ENCODE measurements around the gene IGSF9.

The IGSF9 gene

DNA sequence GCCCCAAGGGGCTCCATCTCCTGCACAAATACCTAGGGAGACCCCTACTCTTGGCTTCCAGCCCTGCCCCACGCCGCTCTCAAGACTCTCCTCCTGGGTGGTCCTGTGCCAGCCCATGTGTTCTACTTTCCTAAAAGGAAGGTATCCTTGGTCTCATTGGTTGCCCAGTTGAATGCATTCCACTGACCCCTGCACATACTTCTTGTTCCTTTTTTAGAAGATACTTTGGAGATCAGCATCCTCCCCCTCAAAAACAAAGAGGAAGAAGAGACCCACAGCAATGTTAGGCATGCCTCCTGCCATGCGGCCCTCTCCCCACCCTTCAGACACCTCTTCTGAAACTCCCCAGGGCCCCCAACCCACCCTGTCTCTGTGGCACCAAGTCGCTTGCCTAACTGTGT is 4.6 kb upstream of the IGSF9 start:
- TF ChIP-seq MYC (IDR thresholded peaks at IDR 0.05; ENCODE audit: low read depth, low read length) (no peak), POLR2A (IDR thresholded peaks at IDR 0.05; ENCODE audit: extremely low read depth, insufficient read length) (no peak)
- TF ChIP-seq, protein P1, sequence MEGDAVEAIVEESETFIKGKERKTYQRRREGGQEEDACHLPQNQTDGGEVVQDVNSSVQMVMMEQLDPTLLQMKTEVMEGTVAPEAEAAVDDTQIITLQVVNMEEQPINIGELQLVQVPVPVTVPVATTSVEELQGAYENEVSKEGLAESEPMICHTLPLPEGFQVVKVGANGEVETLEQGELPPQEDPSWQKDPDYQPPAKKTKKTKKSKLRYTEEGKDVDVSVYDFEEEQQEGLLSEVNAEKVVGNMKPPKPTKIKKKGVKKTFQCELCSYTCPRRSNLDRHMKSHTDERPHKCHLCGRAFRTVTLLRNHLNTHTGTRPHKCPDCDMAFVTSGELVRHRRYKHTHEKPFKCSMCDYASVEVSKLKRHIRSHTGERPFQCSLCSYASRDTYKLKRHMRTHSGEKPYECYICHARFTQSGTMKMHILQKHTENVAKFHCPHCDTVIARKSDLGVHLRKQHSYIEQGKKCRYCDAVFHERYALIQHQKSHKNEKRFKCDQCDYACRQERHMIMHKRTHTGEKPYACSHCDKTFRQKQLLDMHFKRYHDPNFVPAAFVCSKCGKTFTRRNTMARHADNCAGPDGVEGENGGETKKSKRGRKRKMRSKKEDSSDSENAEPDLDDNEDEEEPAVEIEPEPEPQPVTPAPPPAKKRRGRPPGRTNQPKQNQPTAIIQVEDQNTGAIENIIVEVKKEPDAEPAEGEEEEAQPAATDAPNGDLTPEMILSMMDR (IDR thresholded peaks at IDR 0.05; ENCODE audit: low read depth, low read length): no peak
- TF ChIP-seq, protein P2, sequence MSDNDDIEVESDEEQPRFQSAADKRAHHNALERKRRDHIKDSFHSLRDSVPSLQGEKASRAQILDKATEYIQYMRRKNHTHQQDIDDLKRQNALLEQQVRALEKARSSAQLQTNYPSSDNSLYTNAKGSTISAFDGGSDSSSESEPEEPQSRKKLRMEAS (IDR thresholded peaks at IDR 0.05; ENCODE audit: low read depth, low read length): no peak
- no peak overlapping the region for H3K4me3 ChIP-seq (ENCODE audit: low read depth, low read length)
- peak; percentile 58 for DNase-seq (ENCODE audit: low read depth)

DNA sequence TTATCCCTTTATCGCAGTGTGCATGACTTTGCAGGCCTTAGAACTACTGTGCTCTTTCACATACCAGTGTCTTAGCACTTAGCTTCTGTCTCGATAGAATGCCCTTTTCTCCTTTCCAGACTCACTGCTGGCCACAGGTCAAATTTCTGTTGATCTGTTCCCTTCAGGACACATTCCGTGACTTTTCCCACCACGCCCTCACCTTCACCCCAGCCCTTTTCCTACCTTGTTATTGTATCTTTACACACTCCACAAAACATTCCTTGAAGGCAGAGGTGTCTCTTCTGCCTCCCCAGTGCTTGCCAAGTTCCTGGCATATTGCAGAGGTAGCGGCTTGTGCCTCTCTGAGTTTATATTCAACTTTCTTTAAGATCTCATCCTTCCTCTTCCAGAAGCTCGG is 3.7 kb upstream of the IGSF9 start:
- no peak for DNase-seq (ENCODE audit: low read depth)
- TF ChIP-seq, protein P2 (IDR thresholded peaks at IDR 0.05; ENCODE audit: low read depth, low read length): no peak
- no peak for TF ChIP-seq MYC (IDR thresholded peaks at IDR 0.05; ENCODE audit: low read depth, low read length)
- TF ChIP-seq POLR2A (IDR thresholded peaks at IDR 0.05; ENCODE audit: extremely low read depth, insufficient read length): no peak
- TF ChIP-seq, protein P1 (IDR thresholded peaks at IDR 0.05; ENCODE audit: low read depth, low read length): no peak
- H3K4me3 ChIP-seq (ENCODE audit: low read depth, low read length): no peak overlapping the region

DNA sequence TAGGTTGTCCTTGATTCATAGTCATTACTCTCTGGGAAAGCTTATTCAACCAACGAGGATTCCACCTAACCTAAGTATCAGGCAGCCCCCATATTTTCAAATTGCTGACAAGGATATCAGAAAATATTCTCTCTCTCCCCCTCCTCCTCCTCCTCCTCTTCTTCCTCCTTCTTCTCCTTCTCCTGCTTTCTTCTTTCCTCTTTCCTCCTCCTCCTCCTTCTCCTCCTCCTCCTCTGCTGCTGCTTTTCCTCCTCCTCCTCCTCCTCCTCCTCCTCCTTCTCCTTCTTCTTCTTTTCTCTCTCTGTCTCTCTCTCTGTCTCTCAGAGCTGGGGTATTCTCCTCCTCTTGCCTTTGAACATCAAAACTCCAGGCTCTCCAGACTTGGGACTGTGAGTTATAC is 2.5 kb upstream of the IGSF9 start:
- no peak overlapping the region for H3K4me3 ChIP-seq (ENCODE audit: low read depth, low read length)
- TF ChIP-seq, protein P2 (IDR thresholded peaks at IDR 0.05; ENCODE audit: low read depth, low read length): no peak
- TF ChIP-seq, protein P1 (IDR thresholded peaks at IDR 0.05; ENCODE audit: low read depth, low read length): no peak
- TF ChIP-seq MYC (IDR thresholded peaks at IDR 0.05; ENCODE audit: low read depth, low read length): no peak
- no peak for TF ChIP-seq POLR2A (IDR thresholded peaks at IDR 0.05; ENCODE audit: extremely low read depth, insufficient read length)
- no peak for DNase-seq (ENCODE audit: low read depth)

DNA sequence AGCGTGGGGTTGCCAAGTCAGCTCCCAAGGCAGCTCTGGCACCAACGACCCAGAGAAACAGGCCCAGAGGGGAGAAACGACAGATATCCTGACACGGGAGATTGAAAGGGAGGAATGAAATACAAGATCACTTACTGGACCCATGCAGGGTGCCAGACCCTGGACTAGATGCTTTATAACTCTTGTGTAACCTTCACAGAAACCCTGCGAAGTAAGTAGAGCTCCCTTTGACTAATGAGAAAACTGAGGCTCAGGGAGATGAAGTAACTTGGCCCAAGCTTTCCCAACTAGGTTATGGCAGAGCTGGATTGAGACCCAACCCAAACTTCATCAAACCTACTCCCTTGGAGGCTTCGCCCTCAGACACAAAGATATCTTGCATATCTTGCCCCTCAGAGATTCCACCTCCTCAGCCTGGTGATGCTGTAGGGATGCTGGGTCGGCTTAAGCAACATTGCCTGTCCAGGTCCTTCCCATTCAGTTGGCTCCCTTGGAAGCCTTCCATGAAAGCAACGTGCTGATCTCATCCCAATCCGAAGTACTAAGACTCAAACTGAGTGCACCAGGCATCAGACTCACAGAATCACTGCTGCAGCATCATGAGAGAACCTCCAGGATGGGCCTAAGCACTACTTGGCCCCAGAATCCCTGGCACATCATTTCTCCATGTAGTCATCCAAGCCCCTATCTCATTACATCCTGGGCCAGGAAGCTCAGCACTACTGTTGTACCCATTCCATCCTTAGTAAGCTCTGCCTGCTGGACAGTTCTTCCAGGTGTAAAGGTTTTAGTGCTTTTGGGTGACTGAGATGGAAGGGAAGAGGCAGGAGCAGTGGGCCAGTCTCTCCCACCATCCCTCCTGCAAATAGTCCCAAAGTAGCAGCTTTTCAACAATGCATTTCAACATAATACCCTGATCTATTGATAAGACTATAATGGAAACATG is 1.1 kb upstream of the IGSF9 start:
- DNase-seq (ENCODE audit: low read depth): no peak
- H3K4me3 ChIP-seq (ENCODE audit: low read depth, low read length): no peak overlapping the region
- no peak for TF ChIP-seq MYC (IDR thresholded peaks at IDR 0.05; ENCODE audit: low read depth, low read length)
- TF ChIP-seq, protein P2 (IDR thresholded peaks at IDR 0.05; ENCODE audit: low read depth, low read length): no peak
- no peak for TF ChIP-seq POLR2A (IDR thresholded peaks at IDR 0.05; ENCODE audit: extremely low read depth, insufficient read length)
- TF ChIP-seq, protein P1 (IDR thresholded peaks at IDR 0.05; ENCODE audit: low read depth, low read length): no peak

DNA sequence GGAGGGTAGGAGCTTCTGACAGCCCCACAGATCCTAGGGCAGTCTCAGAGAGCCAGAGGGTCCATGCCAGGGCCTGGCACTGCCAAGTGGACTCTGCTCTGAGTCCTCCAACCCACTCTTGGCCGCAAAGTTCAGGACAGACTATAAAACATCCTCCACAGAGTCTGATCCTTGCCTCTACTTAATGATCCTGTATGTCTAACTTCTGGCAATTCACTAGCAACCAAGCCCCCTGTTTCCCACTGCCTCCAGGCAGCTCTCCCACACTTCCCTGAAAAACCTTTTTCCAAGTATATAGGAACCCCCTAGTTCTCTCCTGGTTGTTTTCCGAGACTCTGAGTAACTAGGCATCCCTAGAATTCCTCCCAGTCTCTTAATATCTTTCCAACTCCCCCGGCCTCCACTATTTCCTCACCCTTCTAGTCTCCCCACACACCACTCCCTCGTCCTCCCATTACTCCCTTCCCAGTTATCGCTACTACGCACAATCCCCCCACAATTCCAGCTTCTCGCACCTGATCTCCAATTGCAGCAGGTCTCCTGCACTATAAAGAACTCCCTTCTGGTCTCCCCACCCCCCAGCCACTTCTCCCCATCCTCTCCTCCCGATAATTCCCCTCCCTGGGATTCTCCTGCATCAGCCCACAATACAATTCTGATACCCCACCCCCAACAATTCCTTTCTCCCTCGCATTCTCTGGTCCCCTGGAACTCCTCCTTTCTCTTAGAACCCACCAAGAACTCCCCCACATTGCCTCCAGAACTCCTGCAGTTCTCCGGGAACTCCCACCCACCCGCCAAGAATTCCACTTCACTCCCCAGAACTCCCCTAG is 574 bp downstream of the IGSF9 start:
- no peak for DNase-seq (ENCODE audit: low read depth)
- H3K4me3 ChIP-seq (ENCODE audit: low read depth, low read length): no peak overlapping the region
- TF ChIP-seq, protein P2 (IDR thresholded peaks at IDR 0.05; ENCODE audit: low read depth, low read length): no peak
- TF ChIP-seq, protein P1 (IDR thresholded peaks at IDR 0.05; ENCODE audit: low read depth, low read length): no peak
- no peak for TF ChIP-seq MYC (IDR thresholded peaks at IDR 0.05; ENCODE audit: low read depth, low read length)
- no peak for TF ChIP-seq POLR2A (IDR thresholded peaks at IDR 0.05; ENCODE audit: extremely low read depth, insufficient read length)
